ENCODE data around the gene NUTM2G. TPM values are rescaled to one million over a fixed set of nuclear protein-coding genes. Genes with fewer than 3 reads are reported as not detected.
"Not testable (repeated sequence)": the region's sequence is repeated elsewhere in the genome, so short reads cannot be mapped to it uniquely, and the experiment has no call there.

The NUTM2G gene
- total and polyA plus RNA-seq, 2 of the 4 experiments (the other 2 are of a cell fraction) = not detected

DNA sequence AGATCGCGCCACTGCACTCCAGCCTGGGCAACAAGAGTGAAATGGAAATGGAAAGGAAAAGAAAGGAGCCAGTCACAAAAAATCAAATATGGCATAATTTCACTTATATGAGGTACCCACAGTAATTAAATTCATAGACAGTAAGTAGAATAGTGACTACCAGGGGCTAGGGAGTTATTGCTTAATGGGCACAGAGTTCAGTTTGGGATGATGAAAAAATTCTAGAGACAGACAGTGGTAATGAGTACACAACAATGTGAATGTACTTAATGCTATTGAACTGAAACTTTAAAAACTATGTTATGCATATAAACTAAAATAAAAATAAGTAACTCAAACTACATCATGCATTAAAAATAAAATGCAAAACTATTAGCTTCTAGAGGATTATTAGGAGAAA, 56.2 kb downstream of the NUTM2G start:
- POLR2A ChIA-PET (ENCODE audit: unreplicated experiment); H3K56ac ChIP-seq (ENCODE audit: extremely low read depth, insufficient read depth, low read length); H2BK5ac ChIP-seq (ENCODE audit: low read depth, low read length, poor library complexity, severe bottlenecking); H2AFZ ChIP-seq (replicated peaks; ENCODE audit: low read length, poor library complexity); H3K9ac ChIP-seq (ENCODE audit: low read depth, low read length); H3K23ac ChIP-seq (ENCODE audit: low read depth, low read length); H4K8ac ChIP-seq (ENCODE audit: low read depth in 2 of 2, low read length in 2 of 2); BruUV-seq (replicated peaks); H4K5ac ChIP-seq (ENCODE audit: low read depth, low read length); H2BK15ac ChIP-seq (ENCODE audit: low read depth, low read length); CTCF ChIA-PET; H3K4me2 ChIP-seq (ENCODE audit: low read depth, low read length); ATAC-seq (ENCODE audit: low read depth); H4K91ac ChIP-seq (ENCODE audit: insufficient read depth, low read depth, low read length); DNase-seq; H3K27me3 ChIP-seq (ENCODE audit: control insufficient read depth, insufficient read depth, low read length); H3K4me1 ChIP-seq (ENCODE audit: control insufficient read depth, insufficient read depth, low read length); intact Hi-C loops (cut with micrococcal nuclease); H2AK9ac ChIP-seq (replicated peaks; ENCODE audit: low read depth, low read length, poor library complexity); dilution Hi-C loops (cut with HindIII; ENCODE audit: low sequenced_read_pairs, unreplicated experiment); H4K20me1 ChIP-seq (ENCODE audit: insufficient read depth, low read length); H2BK20ac ChIP-seq (ENCODE audit: low read depth, low read length); H3K14ac ChIP-seq (replicated peaks; ENCODE audit: low read depth, low read length); H3K9me1 ChIP-seq (ENCODE audit: insufficient read depth, low read length); H3K18ac ChIP-seq (ENCODE audit: low read depth, low read length); H3K79me1 ChIP-seq (ENCODE audit: low read depth in 1 of 2, low read length in 2 of 2); in situ Hi-C loops (cut with MboI; ENCODE audit: low sequenced_read_pairs); H2BK120ac ChIP-seq (ENCODE audit: low read depth, low read length); H3K4me3 ChIP-seq (ENCODE audit: insufficient read depth, low read depth, low read length); H3K9me3 ChIP-seq (ENCODE audit: control insufficient read depth, insufficient read depth, low read length); H2AK5ac ChIP-seq (ENCODE audit: low read depth, low read length); H3K36me3 ChIP-seq (ENCODE audit: control insufficient read depth, insufficient read depth, low read length); H3K27ac ChIP-seq (ENCODE audit: insufficient read depth, low read length); H3K4ac ChIP-seq (ENCODE audit: low read depth, low read length): not testable (repeated sequence)
- no CpG with 5 or more reads among the region's 2 CpGs for WGBS, 2 experiments (ENCODE audit: extremely low coverage in 2 of 2, insufficient read length in 1 of 2)

Other genes starting within 250 kb of the NUTM2G start
- gene ZNF510, start 150.8 kb upstream of the NUTM2G start, total RNA-seq (2012; rRNA removed) = 19.2 and 25.5 TPM in 2 replicates
- 2.6 and 3.0 TPM in 2 replicates for gene ZNF510, start 150.8 kb upstream of the NUTM2G start, polyA plus RNA-seq (2012; rRNA removed)
- gene ZNF782, start 74.3 kb upstream of the NUTM2G start, total RNA-seq (2012; rRNA removed) = 3.1 and 4.3 TPM in 2 replicates
- gene ZNF782, start 74.3 kb upstream of the NUTM2G start, polyA plus RNA-seq (2012; rRNA removed) = 0.86 and 0.93 TPM in 2 replicates
- 0.54 and 0.56 TPM in 2 replicates for gene CTSV, start 110.3 kb downstream of the NUTM2G start, total RNA-seq (2012; rRNA removed)
- 0.53 and 0.75 TPM in 2 replicates for gene CTSV, start 110.3 kb downstream of the NUTM2G start, polyA plus RNA-seq (2012; rRNA removed)